ENCODE measurements around the gene SEZ6L. TPM values are rescaled to one million over a fixed set of nuclear protein-coding genes. Genes with fewer than 3 reads are reported as not detected.

Gene SEZ6L
- total and polyA plus RNA-seq, 12 donors: 0.17 to 16.3 (median 3.9) TPM; not detected in 1

- no peaks in the 10 kb centered on the region for H3K36me3 ChIP-seq (replicated peaks in 1 of 2)
- H3K9me3 ChIP-seq (replicated peaks in 1 of 3): no peaks in the 10 kb centered on the region
- intact Hi-C loops (cut with DNase I): no loop called here
- TF ChIP-seq, protein P1, sequence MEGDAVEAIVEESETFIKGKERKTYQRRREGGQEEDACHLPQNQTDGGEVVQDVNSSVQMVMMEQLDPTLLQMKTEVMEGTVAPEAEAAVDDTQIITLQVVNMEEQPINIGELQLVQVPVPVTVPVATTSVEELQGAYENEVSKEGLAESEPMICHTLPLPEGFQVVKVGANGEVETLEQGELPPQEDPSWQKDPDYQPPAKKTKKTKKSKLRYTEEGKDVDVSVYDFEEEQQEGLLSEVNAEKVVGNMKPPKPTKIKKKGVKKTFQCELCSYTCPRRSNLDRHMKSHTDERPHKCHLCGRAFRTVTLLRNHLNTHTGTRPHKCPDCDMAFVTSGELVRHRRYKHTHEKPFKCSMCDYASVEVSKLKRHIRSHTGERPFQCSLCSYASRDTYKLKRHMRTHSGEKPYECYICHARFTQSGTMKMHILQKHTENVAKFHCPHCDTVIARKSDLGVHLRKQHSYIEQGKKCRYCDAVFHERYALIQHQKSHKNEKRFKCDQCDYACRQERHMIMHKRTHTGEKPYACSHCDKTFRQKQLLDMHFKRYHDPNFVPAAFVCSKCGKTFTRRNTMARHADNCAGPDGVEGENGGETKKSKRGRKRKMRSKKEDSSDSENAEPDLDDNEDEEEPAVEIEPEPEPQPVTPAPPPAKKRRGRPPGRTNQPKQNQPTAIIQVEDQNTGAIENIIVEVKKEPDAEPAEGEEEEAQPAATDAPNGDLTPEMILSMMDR (IDR thresholded peaks at IDR 0.05): peak in 2 of 6 experiments; percentile 19 to 20
- TF ChIP-seq POLR2A (IDR thresholded peaks at IDR 0.05): no peak
- H3K27me3 ChIP-seq: no peaks in the 10 kb centered on the region
- no peak overlapping the region for H3K4me3 ChIP-seq
- 40 to 61% (median 54%) methylated on average over 6 of the region's 6 CpGs for WGBS, 4 donors
- no peaks in the 10 kb centered on the region for H3K4me1 ChIP-seq (replicated peaks in 1 of 2)
- H3K27ac ChIP-seq: no peak overlapping the region
- DNase-seq: peak in 2 of 7 donors; percentile 12 to 33
Measured at GRCh38 chr22:26318975-26319374, 149.7 kb downstream of the SEZ6L start.

GRCh38 chr22:26320447-26320846 is 151.2 kb downstream of the SEZ6L start:
- no peaks in the 10 kb centered on the region for H3K36me3 ChIP-seq (replicated peaks in 1 of 2)
- no peak overlapping the region for H3K27ac ChIP-seq
- 40 to 55% (median 47%) methylated on average over 4 to 5 of the region's 5 CpGs for WGBS, 4 donors
- H3K9me3 ChIP-seq (replicated peaks in 1 of 3): no peaks in the 10 kb centered on the region
- H3K4me3 ChIP-seq: no peak overlapping the region
- no peaks in the 10 kb centered on the region for H3K4me1 ChIP-seq (replicated peaks in 1 of 2)
- DNase-seq: no peak
- intact Hi-C loops (cut with DNase I): no loop called here
- TF ChIP-seq, protein P1 (IDR thresholded peaks at IDR 0.05): no peak
- no peak for TF ChIP-seq POLR2A (IDR thresholded peaks at IDR 0.05)
- H3K27me3 ChIP-seq: peaks cover 4% of the 10 kb centered on the region

DNA sequence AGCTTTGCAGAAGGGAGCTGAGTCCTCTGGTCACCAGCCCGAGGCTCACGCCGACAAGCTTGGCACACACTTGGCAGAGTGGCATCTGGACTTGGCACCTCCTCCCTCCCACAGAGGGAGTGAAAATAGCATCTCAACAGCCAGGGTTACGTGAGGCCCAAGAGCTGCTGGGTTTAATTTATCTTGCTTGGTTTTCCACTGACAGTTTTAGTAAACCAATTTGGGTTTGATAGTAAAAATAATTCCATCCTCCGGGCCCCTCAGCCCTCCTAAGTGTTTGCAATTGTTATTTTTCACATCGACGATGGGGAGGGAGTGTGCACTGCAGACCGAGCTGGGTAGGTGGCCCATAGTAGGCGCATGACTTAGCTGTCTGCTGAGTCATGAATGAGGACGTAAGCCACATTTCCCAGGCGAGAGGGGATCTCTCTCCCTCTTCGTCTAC is 152.2 kb downstream of the SEZ6L start:
- TF ChIP-seq POLR2A (IDR thresholded peaks at IDR 0.05): no peak
- TF ChIP-seq, protein P1 (IDR thresholded peaks at IDR 0.05): no peak
- peaks cover 4% of the 10 kb centered on the region for H3K27me3 ChIP-seq
- no peak overlapping the region for H3K4me3 ChIP-seq
- no peak overlapping the region for H3K27ac ChIP-seq
- H3K36me3 ChIP-seq (replicated peaks in 1 of 2): no peaks in the 10 kb centered on the region
- DNase-seq: peak in 1 of 7 donors; percentile 61
- no peaks in the 10 kb centered on the region for H3K9me3 ChIP-seq (replicated peaks in 1 of 3)
- no peaks in the 10 kb centered on the region for H3K4me1 ChIP-seq (replicated peaks in 1 of 2)
- intact Hi-C loops (cut with DNase I): no loop called here
- WGBS, 4 donors: 36 to 46% (median 45%) methylated on average over 10 to 12 of the region's 12 CpGs

- no peak for DNase-seq
- no peaks in the 10 kb centered on the region for H3K4me1 ChIP-seq (replicated peaks in 1 of 2)
- H3K27ac ChIP-seq: no peak overlapping the region
- WGBS, 4 donors: 66 to 74% (median 71%) methylated on average over 11 of the region's 11 CpGs
- H3K36me3 ChIP-seq (replicated peaks in 1 of 2): no peaks in the 10 kb centered on the region
- intact Hi-C loops (cut with DNase I): no loop called here
- no peak for TF ChIP-seq POLR2A (IDR thresholded peaks at IDR 0.05)
- TF ChIP-seq, protein P1 (IDR thresholded peaks at IDR 0.05): no peak
- no peaks in the 10 kb centered on the region for H3K9me3 ChIP-seq (replicated peaks in 1 of 3)
- H3K4me3 ChIP-seq: no peak overlapping the region
- peaks cover 4% of the 10 kb centered on the region for H3K27me3 ChIP-seq
Measured at GRCh38 chr22:26322179-26322905, 153.1 kb downstream of the SEZ6L start.

Data from adrenal gland (tissue), 12 donors.